Rectal smooth muscle tissue (tissue), 1 donor: Measurements from ENCODE around the gene SYT13.

Experiments used
- H3K27ac ChIP-seq: one replicate; pipeline ENCODE4 v1.7.0; 2013; ENCODE audit warnings: low read depth, low read length, inconsistent platforms
- H3K27me3 ChIP-seq: one replicate; pipeline ENCODE4 v1.7.0; 2013; ENCODE audit warnings: low read length; ENCODE audit not compliant: control insufficient read depth, insufficient read depth
- H3K36me3 ChIP-seq: one replicate; pipeline ENCODE4 v1.7.0; 2013; ENCODE audit warnings: low read length; ENCODE audit not compliant: control insufficient read depth, insufficient read depth
- H3K4me1 ChIP-seq: one replicate; pipeline ENCODE4 v1.7.0; 2013; ENCODE audit warnings: low read length; ENCODE audit not compliant: control insufficient read depth, insufficient read depth
- H3K4me3 ChIP-seq: one replicate; pipeline ENCODE4 v1.7.0; 2013; ENCODE audit warnings: low read length
- H3K9ac ChIP-seq: one replicate; pipeline ENCODE4 v1.7.0; 2013; ENCODE audit warnings: low read length

The SYT13 gene

GRCh38 chr11:45232341-45233080 is 53.6 kb downstream of the SYT13 start:
- H3K9ac ChIP-seq = no peak overlapping the region
- H3K27ac ChIP-seq = no peak overlapping the region
- no peaks in the 10 kb centered on the region for H3K36me3 ChIP-seq
- no peak overlapping the region for H3K4me3 ChIP-seq
- no peaks in the 10 kb centered on the region for H3K27me3 ChIP-seq
- H3K4me1 ChIP-seq = no peaks in the 10 kb centered on the region

- Histone ChIP-seq H3K4me1 (no peaks in the 10 kb centered on the region), H3K9ac (no peak overlapping the region), H3K36me3 (peaks cover 13% of the 10 kb centered on the region), H3K27me3 (no peaks in the 10 kb centered on the region), H3K4me3 (no peak overlapping the region), H3K27ac (no peak overlapping the region)
Observed at GRCh38 chr11:45229401-45230020, 56.6 kb downstream of the SYT13 start.

GRCh38 chr11:45227836-45228235 is 58.3 kb downstream of the SYT13 start:
- Histone ChIP-seq H3K27ac (no peak overlapping the region), H3K36me3 (peaks cover 13% of the 10 kb centered on the region)

GRCh38 chr11:45226901-45227300 is 59.2 kb downstream of the SYT13 start:
- H3K4me1 ChIP-seq = no peaks in the 10 kb centered on the region
- no peak overlapping the region for H3K27ac ChIP-seq
- peaks cover 13% of the 10 kb centered on the region for H3K36me3 ChIP-seq
- H3K4me3 ChIP-seq = no peak overlapping the region
- H3K27me3 ChIP-seq = no peaks in the 10 kb centered on the region
- H3K9ac ChIP-seq = no peak overlapping the region

More at GRCh38 chr11:45227836-45228235, 58.3 kb downstream of the SYT13 start:
- Histone ChIP-seq H3K4me1 (no peaks in the 10 kb centered on the region), H3K27me3 (no peaks in the 10 kb centered on the region), H3K9ac (no peak overlapping the region), H3K4me3 (no peak overlapping the region)

- Histone ChIP-seq H3K27ac (no peak overlapping the region), H3K4me3 (no peak overlapping the region), H3K9ac (no peak overlapping the region), H3K27me3 (no peaks in the 10 kb centered on the region), H3K4me1 (no peaks in the 10 kb centered on the region), H3K36me3 (peaks cover 13% of the 10 kb centered on the region)
Observed at GRCh38 chr11:45225961-45226871, 59.9 kb downstream of the SYT13 start.

GRCh38 chr11:45225277-45225676 is 60.9 kb downstream of the SYT13 start:
- Histone ChIP-seq H3K27ac (no peak overlapping the region), H3K36me3 (peaks cover 13% of the 10 kb centered on the region), H3K27me3 (no peaks in the 10 kb centered on the region), H3K4me3 (no peak overlapping the region), H3K4me1 (no peaks in the 10 kb centered on the region), H3K9ac (no peak overlapping the region)

- Histone ChIP-seq H3K36me3 (peaks cover 13% of the 10 kb centered on the region), H3K9ac (no peak overlapping the region), H3K4me1 (no peaks in the 10 kb centered on the region), H3K27ac (no peak overlapping the region), H3K27me3 (no peaks in the 10 kb centered on the region), H3K4me3 (no peak overlapping the region)
Observed at GRCh38 chr11:45224766-45225165, 61.4 kb downstream of the SYT13 start.

GRCh38 chr11:45223496-45223895 is 62.6 kb downstream of the SYT13 start:
- Histone ChIP-seq H3K36me3 (peaks cover 13% of the 10 kb centered on the region), H3K27ac (no peak overlapping the region), H3K4me3 (no peak overlapping the region), H3K4me1 (no peaks in the 10 kb centered on the region), H3K27me3 (no peaks in the 10 kb centered on the region), H3K9ac (no peak overlapping the region)

- Histone ChIP-seq H3K36me3 (no peaks in the 10 kb centered on the region), H3K4me3 (no peak overlapping the region)
Observed at GRCh38 chr11:45219411-45219810, 66.7 kb downstream of the SYT13 start.

GRCh38 chr11:45218705-45219104 is 67.4 kb downstream of the SYT13 start:
- no peaks in the 10 kb centered on the region for H3K36me3 ChIP-seq
- no peaks in the 10 kb centered on the region for H3K27me3 ChIP-seq

More at GRCh38 chr11:45219411-45219810, 66.7 kb downstream of the SYT13 start:
- Histone ChIP-seq H3K4me1 (no peaks in the 10 kb centered on the region), H3K27ac (no peak overlapping the region), H3K27me3 (no peaks in the 10 kb centered on the region), H3K9ac (no peak overlapping the region)

GRCh38 chr11:45217991-45218390 is 68.2 kb downstream of the SYT13 start:
- Histone ChIP-seq H3K4me3 (no peak overlapping the region), H3K4me1 (no peaks in the 10 kb centered on the region), H3K27me3 (no peaks in the 10 kb centered on the region), H3K9ac (no peak overlapping the region), H3K27ac (no peak overlapping the region), H3K36me3 (no peaks in the 10 kb centered on the region)

More at GRCh38 chr11:45218705-45219104, 67.4 kb downstream of the SYT13 start:
- no peaks in the 10 kb centered on the region for H3K4me1 ChIP-seq
- no peak overlapping the region for H3K4me3 ChIP-seq
- no peak overlapping the region for H3K9ac ChIP-seq
- H3K27ac ChIP-seq = no peak overlapping the region

GRCh38 chr11:45216901-45217300 is 69.2 kb downstream of the SYT13 start:
- Histone ChIP-seq H3K4me3 (no peak overlapping the region), H3K27me3 (no peaks in the 10 kb centered on the region), H3K36me3 (no peaks in the 10 kb centered on the region), H3K9ac (no peak overlapping the region), H3K4me1 (no peaks in the 10 kb centered on the region), H3K27ac (no peak overlapping the region)
